Activated naive CD4-positive, alpha-beta T cell (primary cell): ENCODE data around the gene THSD7B.

ENCODE experiments used
- DNase-seq, 4 experiments: peaks; one replicate each; lab custom pipeline; 2025; lab: John Stamatoyannopoulos, UW

THSD7B gene

DNA sequence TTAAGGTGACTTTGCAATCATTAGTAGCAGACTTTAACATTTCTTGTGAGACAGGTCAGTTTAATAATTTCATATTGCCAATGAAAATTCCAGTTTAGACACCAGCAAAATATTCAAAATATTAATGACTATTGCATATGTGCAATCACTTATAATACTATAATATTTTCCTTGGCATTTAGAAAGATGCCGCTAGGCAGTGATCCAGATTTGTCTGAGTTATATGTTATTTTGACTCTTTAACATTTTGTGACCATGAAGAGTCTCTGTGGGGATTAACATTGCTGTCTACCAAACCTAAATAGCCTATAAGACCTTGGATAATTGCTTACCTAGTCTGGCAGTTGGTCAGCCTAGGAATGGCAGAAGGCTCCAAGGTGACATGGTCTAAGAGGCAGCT lies 389.6 kb downstream of the THSD7B start:
- DNase-seq: no peak

DNA sequence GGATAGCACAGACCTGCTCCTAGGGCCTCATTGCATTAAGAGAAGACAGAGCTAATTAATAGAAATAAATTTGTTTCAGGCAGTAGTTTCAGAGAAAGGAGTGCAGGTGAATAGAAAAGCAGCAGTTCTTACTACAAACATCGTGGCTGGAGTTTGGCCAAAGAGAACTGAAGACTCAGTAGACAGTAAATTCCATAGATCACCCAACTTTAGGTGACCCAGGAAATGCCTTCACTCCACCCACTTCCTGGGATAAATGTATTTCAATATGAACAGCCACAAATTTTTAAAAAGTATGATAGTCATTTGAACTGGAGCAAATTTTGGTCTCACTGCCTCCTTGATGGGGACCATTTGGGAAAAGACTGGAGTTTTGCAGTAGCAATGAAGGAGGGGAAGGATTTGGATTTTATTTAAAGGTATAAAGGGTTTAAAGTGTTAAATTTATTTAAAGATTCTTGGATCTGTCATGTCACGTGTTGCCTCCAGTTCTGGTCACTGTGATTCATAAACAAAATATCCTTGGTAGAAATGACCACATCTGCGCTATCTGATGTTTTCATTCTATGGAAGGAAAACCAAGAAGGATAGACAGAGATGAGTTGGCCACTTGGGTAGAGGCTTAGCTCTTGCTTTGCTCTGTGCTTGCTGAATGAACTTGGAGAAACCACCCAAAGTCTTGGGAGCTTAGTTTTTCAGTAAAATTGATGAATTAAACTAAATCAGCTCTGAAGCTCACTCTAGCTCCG lies 390.2 kb downstream of the THSD7B start:
- DNase-seq: no peak

DNA sequence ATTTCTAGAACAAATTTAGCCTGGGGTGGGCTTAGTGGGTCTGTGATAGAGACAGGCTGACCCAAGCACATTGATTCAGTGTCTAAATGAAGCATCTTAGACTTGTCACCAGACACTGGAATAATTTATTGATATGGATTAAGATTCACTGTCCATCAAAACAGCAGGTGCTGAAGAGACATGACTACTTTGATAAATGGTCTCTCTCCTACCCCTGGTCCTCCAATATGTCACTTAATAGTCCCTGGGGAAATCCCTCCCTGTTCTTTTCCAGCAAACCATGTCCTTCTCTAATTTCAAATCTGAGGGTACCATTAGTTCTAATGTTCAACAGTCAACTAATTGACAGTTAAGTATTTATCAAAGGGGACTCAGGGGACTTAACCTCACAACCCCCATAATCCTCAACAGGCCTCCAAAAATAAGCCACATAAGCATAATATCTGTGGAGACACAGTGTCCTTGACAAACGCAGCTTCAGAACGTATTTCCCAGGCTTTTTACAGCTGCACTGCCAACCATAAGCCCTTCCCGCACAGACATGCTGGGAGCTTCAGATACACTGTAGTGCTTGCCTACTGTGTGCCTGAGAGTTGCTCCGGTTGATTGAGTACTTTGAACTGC lies 391.0 kb downstream of the THSD7B start:
- DNase-seq: no peak

DNA sequence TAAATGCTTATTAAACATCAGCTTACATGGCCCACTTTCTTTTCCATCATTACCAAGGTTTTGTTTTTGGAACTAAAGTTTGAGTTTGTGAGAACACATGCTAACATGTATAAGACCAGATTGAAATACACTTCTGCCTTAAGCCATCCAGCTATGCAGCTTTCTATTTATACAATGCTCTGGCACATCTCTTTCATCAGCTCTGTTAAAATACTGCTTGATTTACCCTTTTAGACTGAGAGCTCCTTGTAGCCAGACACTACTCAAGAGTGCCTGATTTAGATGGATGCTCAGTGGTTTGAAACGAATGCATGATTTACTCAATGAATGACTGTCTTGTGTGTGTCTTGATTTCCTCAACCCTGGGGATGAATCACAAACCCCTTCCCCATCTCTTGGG lies 392.5 kb downstream of the THSD7B start:
- no peak for DNase-seq

DNA sequence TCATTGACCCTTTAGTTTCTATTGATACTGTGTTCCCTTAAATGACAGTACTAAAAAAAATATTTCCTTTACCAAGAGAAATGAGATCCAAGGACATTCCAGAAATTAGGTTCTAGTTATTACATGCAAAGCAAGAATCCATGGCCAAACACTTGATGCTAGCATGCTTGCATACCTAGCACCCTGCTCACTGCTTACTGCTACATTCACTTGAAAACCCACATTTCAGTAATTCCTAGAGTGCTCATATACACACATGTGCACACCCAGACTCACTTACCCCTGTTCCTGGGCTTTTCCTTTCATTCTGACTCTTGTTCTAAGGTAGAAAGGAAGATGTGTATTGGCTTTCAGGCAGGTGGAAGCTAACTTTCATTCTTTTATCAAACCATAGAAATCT lies 395.9 kb downstream of the THSD7B start:
- no peak for DNase-seq

DNA sequence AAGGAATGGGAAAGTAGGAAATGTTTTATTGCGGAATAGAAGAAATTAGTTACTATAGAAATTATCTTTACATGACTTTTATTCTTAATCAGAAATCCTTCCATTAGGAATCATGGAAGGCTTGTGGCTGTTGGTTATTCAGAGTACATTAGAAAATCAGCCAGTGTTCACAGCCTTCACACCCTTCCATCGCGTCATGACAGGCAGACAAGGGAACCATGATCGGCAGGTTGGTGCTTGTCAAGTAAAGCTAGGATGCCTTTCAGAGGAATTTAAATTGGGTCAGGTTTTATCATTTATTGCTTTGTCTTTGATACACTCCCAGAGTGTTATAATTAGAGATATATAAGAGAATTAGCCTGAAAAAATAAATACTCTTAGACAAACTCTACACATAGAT lies 400.6 kb downstream of the THSD7B start:
- no peak for DNase-seq

DNA sequence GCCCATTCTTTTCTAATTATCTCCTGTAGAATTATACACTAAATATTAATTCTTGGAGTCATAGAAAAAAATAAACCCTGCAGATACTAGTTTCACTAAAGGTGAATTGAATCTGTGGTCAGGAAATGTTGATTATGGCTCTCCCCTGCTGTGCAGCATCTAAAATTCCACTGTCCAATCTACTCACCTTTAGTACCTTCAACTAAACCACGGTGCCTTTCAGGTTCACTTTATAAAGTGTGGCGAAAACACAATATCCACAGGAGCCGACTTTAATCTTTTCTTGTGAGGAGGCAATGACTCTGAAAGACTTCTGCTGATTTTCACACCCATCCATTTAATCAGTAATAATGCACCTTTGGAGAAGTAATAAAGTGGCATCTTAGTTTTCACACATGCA lies 402.3 kb downstream of the THSD7B start:
- DNase-seq: no peak

DNA sequence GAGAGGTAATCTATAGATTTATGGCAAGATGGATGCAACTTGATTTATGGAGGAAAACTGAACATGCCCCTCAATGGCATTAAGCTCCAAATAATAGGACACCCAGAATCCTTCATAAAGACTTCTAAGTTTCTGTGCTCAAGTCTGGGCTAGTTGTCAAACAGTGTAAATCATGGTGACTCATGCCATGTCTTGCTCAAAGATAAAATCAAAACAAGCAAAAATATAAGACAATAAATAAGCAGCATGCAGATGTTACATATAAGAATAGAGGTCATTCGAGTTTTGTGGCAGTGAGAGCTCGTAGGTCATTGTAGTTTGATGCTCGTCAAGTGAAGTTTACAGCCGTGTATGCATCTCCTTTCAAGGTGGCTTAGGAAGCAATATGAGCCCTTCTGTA lies 403.2 kb downstream of the THSD7B start:
- no peak for DNase-seq

DNA sequence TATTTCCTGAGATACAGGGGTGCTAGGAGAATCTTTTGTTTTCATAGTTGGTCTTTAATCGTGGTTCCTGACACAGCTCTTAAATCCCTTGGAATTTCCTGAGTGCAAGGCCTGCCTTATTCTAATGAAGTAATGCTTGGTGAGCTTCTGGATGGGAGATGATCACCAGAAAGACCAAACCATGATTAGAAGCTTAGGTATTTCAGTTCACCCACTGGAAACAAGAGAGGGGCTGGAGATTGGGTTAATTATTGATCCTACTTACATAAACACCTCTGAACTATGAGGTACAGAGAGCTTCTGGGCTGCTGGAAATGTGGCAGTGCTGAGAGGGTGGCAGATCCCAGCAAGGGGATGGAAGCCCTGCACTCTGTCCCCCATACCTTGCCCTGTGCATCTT lies 406.8 kb downstream of the THSD7B start:
- DNase-seq: no peak

DNA sequence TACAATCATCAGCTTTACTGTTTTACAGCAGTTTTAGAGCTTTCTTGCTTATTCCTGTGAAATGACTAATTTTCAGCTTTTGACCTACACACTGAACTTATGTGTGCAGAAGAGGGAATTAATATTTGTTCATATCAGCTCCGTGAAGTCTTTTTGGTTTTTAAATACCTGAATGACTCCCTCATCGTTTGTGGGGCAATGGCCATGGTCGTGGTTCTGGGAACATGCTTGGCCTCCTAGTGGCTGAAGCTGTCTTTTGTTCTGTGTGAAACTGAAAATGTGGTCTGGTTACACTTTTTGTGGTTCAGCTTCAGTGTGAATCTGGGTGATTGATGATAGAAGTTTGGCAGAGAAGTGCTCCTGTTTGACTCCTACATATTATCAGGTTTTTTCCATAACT lies 408.1 kb downstream of the THSD7B start:
- no peak for DNase-seq

DNA sequence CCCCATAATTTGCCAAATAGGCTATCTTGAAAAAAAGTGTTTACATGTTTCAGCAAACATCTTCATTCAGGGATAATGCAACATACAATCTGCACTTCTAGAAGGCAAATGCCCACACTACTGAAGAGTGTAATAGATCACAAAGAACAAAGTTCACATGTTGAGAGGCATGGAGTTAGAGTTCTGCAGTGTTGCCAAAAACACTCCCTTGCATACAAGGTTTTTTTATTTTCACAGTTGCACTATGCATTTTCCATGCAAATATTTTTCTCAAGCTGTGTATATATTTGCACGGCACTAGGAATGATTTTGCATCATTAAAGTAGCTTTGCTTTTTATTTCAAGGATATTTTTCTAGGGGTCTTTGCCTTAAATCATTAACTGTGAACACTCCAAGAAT lies 409.9 kb downstream of the THSD7B start:
- DNase-seq: no peak

DNA sequence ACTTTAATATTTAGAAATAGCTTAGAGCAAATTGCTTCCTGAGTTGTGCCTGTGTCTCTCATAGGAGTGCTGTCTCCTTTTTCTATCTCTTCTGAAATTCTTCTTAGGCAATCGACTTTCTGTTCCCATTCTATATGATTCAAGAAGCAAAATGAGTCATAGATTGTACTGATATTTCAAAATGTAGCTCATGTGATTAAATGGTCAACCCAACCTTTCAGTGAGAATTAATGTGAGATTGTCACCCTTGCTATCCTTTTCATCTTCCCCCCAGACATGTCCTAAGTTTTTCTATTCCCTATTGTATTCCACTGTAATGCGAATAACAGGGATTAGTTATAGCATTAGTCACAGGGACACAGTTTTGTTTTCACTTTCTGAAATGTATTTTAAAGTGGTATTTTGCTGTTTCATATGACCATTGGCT lies 413.6 kb downstream of the THSD7B start:
- no peak for DNase-seq

DNA sequence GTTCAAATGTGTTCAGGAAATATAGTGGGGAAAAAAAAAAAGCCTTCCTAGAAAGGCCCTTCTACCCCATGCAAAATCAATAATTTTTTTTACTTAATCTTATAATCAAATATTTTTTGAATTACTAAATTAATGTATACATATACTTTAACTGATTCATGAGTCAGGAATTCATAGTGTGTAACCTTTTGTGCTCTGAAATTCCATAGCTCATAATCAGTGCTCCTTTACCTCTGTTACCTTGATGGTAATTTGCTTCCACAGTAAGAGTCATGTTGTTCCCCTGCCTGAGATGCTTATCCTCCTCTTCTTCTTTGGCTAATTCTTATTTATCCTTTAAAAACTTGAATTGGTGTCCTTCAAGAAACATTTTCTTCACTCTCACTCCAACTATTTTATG lies 414.2 kb downstream of the THSD7B start:
- no peak for DNase-seq

DNA sequence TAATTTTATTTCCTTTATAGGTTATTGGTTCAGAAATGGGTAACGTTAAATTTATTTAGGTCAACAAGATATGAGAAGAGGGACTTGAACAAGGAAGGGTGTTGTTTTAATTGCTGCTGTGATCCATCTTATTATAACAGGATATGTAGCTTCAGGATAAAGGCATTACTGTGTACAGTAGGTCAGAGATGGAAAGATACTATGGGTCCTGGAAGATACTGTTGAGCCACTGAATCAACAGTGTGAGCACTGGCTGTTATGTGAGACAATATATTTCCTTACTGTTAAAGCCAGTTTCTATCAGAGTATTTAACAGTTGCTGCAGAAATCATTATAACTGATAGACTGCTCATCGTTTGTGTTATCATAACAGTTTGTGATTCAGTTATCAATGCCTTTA lies 414.7 kb downstream of the THSD7B start:
- no peak for DNase-seq

DNA sequence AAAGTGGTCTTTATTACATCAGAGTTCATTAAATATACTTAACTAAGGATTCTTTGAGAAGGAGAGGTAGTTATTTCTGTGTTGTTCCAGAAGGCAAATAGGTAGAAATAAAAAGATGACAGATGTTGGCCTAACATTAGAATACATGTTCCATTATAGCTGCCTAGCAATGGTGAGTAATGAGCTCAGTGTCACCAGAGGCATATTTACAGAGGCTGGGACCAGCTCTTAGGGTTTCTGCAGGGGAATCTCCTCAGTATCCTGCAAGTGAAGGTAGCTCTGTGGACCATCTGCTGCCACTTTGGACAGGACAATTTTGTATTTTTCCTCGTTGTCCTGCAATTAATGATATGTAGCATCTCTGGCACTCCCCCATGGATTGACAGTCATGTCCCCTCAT lies 416.0 kb downstream of the THSD7B start:
- no peak for DNase-seq

DNA sequence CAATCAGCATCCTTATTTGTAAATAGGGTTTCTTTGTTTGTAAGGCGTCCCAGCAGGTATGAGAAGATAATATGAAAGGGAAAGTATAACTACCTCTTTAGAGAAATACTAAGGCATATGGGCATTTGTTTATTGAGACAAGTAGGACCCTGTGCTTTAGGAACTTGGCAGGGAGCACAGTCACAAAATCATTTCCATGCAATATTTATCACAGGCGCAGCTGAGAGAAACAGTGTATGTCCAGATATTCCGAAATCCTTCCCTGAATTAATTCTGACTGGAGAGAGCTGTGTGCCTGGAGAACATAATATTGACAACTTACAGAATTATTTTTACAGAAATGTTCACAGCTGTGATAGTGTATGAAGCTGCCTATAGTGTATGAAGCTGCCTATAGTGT lies 416.7 kb downstream of the THSD7B start:
- DNase-seq: no peak

DNA sequence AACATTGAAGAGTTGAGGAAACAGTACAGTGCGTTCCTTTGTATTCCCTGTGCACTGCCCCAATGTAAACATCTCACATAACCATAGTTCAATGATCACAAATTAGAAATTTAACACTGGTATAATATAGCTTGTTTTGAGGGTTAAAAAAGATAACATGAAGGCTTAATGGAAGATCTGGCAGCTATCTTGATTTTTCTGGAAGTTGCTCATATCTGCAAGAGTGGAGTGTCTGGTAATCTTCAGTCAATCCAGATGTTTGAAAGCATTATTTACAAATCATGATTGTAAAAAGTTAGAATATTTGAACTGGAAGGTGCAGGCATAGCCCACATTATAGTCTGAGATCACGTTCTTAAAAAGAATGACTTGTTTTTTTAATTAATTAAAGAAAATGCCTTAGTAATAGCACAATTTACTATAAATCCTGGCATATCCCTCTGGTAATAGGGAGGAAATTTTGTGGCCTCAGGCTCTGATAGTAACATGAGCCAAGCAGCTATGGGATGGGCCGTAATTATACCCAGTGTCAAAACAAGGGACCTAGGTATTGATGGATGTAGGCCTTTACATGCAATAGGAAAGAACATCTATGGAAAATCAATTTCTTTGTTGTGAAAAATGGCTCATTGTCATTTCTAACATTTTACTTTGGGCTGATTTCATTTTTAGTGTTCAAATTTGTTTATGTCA lies 418.0 kb downstream of the THSD7B start:
- DNase-seq: no peak

DNA sequence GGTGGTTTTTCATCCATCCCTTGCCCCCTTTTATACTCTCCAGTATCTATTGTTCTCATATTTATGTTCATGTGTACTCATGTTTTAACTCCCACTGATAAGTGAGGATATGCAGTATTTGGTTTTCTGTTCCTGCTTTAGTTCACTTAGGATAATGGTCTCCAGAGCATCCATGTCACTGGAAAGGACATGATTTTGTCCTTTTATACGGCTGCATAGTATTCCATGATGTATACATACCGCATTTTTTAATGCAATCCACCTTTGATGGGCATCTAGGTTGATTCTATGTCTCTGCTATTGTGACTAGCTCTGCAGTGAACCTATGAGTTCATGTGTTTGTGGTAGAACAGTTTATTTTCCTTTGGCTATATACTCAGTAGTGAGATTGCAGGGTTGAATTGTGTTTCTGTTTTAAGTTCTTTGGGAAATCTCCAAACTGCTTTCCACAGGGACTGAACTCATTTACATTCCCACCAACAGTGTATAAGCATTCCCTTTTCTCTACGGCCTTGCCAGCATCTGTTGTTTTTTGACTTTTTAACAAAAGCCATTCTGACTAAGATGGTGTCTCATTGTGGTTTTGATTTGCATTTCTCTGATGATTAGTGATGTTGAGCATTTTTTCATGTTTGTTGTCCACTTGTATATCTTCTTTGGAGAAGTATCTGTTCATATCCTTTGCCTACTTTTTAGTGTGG lies 420.2 kb downstream of the THSD7B start:
- DNase-seq: no peak

DNA sequence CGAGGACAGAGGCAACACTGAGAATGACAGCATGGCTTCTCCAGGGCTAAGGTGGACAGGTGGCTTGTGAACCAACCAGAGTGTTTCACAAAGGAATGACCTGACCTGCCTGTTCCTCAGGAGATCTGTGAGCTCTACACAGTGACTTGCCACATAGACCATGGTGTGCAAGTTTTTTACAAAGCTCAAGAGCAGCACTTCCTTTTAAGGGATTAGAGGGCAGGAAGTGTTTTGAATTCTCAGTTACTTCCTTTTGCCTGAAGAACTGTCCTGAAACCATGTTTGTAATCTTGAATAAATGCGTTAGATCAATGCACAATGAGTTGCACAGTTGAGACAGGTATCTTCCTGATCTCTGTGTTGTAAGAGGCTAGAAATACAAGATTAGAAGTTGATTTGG lies 421.9 kb downstream of the THSD7B start:
- no peak for DNase-seq

DNA sequence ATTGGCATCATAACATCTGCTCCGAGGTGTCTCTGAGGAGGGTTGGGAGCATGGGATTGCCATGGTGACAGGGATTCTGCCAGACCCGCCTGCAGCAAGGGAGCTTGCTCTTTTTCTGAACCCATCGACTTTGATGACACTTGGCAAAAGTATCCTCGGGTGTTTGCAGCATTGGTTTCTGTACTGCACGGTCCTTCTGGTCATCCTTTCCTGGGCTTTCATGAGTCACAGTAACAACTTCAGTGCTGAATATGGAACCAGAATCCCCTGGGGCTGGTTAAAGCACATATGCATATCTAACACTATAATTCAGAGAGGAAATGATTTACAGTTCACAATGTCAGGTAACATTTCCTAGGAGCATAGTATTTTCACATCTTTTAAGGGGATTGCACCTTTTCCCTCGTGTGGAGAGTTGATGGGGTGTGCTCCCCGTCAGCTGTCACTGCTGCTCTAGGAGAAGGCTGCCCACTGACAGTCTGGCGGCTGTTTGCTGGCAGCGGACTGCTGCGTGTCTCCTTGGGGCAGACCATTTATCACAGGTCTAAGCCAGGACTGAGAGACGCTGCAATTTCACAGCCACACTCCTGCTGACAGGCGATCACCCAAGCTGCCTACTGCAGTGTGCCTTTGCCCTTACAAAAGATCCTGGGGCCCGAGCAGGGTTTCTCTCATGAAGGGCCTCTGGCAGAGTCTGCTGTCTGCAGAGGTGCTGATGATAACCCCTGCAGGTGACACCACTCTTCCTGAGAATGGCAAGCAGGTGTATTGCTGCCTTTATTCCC lies 425.3 kb downstream of the THSD7B start:
- no peak for DNase-seq

DNA sequence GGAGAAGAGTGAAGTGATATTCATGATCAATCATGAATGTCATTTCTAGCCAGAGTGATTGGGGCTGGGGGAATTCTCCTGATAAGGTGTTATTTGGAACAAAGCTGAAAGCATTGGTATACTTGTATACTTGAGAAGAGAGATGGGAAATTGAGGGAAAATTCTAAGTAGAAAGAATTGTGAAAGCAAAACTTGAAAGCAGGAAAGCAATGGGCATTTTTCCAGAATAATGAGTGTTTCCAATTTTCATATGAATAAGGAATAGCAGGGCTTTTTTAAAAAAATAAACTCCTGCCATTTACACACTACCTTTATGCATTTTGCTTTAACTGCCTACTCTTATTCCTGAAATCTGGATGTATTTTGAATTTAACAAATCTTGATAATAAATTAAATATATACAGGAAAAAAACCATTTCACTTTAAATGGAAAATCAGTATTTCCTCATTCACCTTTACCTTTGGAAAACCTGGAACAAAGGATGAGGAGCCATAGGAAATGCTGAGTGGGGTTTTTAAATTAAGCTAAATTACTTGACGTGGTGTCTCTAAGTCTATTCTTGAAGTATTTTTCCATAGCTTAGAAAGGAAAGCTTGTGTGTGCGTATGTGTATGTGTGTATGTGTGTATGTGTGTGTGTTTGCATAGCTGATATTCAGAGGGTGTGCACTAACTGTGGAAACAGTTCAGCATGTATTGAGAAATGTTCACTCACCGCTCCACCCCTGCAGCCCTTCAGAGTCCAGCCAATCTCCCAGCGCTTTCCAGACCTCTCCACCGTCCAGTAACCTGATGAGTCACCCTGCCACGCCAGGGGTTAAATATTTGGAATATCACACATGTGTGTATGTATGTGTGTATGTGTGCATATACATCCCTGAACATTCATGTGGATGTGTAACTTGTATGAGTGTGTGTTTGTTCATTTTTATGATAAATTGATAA lies 427.3 kb downstream of the THSD7B start:
- no peak for DNase-seq
